Neural cell (in vitro differentiated cells): ENCODE data around the gene NR2C2AP.

ENCODE experiments used
- CTCF ChIP-seq: fragments of 450-650 bp; IDR thresholded peaks from 2 replicates; pipeline ENCODE4 v1.5.1; 2014; ENCODE audit warnings: antibody characterized with exemption, mild to moderate bottlenecking, moderate library complexity; ENCODE audit not compliant: poor library complexity, severe bottlenecking
- POLR2AphosphoS5 ChIP-seq: IDR thresholded peaks from 2 replicates; pipeline ENCODE4 v1.6.1; 2012

DNA sequence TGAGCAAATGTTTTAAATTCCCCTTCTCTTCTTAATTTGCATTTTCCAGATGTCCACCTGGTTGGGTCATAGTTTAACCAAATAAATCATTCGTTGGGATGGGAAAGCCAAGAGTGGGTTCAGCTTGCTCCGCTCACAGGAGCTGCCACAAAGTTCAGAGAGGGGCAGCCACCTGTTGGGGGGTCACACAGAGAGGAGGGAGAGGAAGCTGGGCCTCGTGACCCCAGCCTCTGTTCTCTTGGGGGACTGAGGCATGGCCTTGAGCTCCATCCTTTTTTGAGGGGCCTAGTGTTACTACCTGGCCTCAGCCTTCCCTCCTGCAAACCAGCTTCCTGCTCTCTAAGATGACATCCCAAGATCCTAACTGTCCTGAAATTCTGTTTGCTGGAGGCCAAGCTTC is 35.6 kb downstream of the NR2C2AP start:
- TF ChIP-seq CTCF (no peak), POLR2AphosphoS5 (no peak)
